ENCODE results near the gene TUBA4A. TPM values are rescaled to one million over a fixed set of nuclear protein-coding genes. Genes with fewer than 3 reads are reported as not detected.
"Not testable (repeated sequence)": the region's sequence is repeated elsewhere in the genome, so short reads cannot be mapped to it uniquely, and the experiment has no call there.

TUBA4A gene
- total RNA-seq, 2 donors from 2014 or later, result 43.5 to 51.2 TPM

DNA sequence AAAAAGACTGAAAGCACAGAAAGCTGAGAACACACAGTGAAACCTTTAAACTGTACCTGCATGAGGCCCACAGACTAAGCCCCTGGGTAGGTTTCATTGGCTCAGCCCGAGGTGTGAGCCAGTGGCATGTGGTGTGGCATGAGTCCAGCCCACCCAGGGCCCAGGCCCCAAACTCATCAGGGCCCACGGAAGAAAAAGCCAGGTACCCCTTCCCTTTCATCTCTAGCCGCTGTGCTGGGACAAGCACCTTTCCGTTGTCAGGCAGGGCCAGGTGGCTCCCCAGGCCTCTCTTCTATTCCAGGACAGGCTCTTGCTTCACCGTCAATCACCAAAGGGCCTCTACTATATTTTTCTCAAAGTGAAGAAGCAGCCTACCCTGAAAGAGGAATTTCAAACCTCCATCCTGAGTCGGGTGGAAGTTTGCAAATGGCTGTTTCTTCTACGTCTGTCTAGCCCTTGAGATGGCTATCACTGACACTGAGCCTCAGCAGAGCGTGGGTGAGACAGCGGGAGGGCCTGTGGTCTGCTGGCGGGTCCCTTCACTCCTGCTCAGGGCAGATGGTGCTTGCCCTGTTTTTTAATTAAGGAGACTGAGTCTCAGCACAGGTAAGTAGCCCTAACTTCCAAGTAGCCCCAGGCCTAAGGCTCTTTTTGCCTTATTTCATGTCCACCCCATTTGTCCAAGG is 34.0 kb upstream of the TUBA4A start:
- intact Hi-C loops (cut with DNase I), result no loop called here
- WGBS, result 74% methylated on average over 10 of the region's 10 CpGs

DNA sequence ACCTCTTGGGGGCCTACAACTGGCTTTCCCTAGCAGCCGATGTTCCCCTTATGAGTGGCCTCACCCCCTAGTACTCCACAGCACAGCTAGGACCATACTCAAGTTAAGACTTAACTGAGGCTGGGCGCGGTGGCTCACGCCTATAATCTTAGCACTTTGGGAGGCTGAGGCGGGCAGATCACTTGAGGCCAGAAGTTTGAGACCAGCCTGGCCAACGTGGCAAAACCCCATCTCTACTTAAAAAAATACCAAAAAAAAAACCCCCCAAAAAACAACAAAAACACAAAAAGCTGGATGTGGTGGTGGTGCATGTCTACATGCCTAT is 33.4 kb upstream of the TUBA4A start:
- WGBS, result 87% methylated on average over 6 of the region's 6 CpGs
- intact Hi-C loops (cut with DNase I); H3K27ac ChIP-seq; DNase-seq (ENCODE audit: low spot score); H3K27me3 ChIP-seq (replicated peaks; ENCODE audit: insufficient read depth); H3K4me1 ChIP-seq (replicated peaks); H3K9me3 ChIP-seq; H3K4me3 ChIP-seq: not testable (repeated sequence)
- peaks cover 0 to 16% of the 10 kb centered on the region in 2 donors for H3K36me3 ChIP-seq

More for the DNA sequence above, 34.0 kb upstream of the TUBA4A start:
- Histone ChIP-seq H3K9me3 (no peaks in the 10 kb centered on the region), H3K27ac (no peak overlapping the region), H3K4me1 (replicated peaks) (peaks cover 9% of the 10 kb centered on the region), H3K27me3 (replicated peaks; ENCODE audit: insufficient read depth) (no peaks in the 10 kb centered on the region), H3K4me3 (no peak overlapping the region), H3K36me3 (peaks cover 0 to 11% of the 10 kb centered on the region in 2 donors)
- TF ChIP-seq POLR2A (IDR thresholded peaks at IDR 0.05), result no peak
- TF ChIP-seq POLR2AphosphoS5 (IDR thresholded peaks at IDR 0.05), result no peak
- TF ChIP-seq, protein P1, sequence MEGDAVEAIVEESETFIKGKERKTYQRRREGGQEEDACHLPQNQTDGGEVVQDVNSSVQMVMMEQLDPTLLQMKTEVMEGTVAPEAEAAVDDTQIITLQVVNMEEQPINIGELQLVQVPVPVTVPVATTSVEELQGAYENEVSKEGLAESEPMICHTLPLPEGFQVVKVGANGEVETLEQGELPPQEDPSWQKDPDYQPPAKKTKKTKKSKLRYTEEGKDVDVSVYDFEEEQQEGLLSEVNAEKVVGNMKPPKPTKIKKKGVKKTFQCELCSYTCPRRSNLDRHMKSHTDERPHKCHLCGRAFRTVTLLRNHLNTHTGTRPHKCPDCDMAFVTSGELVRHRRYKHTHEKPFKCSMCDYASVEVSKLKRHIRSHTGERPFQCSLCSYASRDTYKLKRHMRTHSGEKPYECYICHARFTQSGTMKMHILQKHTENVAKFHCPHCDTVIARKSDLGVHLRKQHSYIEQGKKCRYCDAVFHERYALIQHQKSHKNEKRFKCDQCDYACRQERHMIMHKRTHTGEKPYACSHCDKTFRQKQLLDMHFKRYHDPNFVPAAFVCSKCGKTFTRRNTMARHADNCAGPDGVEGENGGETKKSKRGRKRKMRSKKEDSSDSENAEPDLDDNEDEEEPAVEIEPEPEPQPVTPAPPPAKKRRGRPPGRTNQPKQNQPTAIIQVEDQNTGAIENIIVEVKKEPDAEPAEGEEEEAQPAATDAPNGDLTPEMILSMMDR (IDR thresholded peaks at IDR 0.05), result no peak
- DNase-seq (ENCODE audit: low spot score), result no peak

DNA sequence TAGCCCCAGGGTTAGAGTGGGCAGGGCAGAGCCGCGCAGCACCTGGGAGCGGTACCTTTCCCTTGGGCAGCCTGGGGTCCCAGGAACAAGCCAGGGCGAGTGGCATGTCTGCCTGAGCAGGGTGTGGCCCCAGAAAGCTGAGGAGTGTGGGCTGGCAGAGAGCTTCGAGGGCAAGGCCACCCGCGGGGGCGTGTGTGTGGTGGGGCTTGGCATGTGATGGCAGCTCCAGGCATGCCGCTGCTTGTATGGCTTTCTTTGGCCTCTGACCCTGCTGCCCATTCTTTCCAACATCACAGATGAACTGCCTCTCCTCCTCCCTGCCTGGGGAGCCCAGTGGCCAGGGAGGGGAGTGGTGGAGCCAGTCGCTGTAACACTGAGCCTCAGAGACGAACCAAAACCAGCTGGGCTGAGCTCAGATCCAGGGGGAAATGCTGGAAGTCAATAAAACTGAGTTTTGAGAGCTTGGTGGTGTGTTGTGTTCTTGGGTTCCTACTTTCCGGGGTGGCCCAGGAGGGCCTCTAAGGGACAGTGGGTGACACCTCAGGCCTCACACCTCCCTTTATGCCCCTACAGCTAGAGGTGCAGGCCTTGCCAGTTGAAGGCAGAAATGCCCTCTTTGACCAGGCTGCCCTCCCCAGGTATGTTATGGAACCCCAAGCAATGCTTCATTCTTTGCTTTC is 32.9 kb upstream of the TUBA4A start:
- 50% methylated on average over 12 of the region's 12 CpGs for WGBS
- Histone ChIP-seq H3K4me3 (no peak overlapping the region), H3K27ac (no peak overlapping the region), H3K36me3 (peaks cover 0 to 16% of the 10 kb centered on the region in 2 donors), H3K4me1 (replicated peaks) (peaks cover 9% of the 10 kb centered on the region), H3K27me3 (replicated peaks; ENCODE audit: insufficient read depth) (no peaks in the 10 kb centered on the region), H3K9me3 (no peaks in the 10 kb centered on the region)
- intact Hi-C loops (cut with DNase I), result no loop called here
- DNase-seq (ENCODE audit: low spot score), result no peak
- TF ChIP-seq POLR2AphosphoS5 (IDR thresholded peaks at IDR 0.05) (no peak), POLR2A (IDR thresholded peaks at IDR 0.05) (no peak)
- TF ChIP-seq, protein P1 (IDR thresholded peaks at IDR 0.05), result no peak

DNA sequence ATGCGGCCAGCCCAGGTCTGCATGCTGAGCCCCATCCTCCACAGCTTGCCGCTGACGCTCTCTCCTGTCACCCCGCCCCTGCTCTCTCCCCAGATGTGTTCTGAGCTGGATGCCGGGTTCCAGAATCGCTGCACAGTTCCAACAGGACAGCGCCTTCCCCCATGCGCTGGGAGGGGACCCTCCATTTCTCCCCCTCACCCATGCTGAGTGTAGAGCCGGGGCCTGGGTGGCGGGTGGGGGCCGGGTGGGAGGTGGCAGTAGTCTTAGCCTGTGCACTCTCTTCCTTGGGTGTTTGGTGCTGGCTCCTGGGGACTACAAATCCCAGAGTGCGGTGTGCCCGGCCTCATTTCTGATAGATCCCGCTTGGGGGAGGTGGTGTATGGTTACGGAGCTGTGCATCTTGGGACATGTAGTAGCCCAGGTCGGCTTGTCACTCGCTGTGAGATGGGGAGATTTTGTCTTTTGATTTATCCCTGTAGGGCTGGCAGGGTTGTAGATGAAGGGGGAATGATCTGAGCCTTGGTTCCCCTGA is 32.2 kb upstream of the TUBA4A start:
- intact Hi-C loops (cut with DNase I), result no loop called here
- H3K36me3 ChIP-seq, result peaks cover 0 to 16% of the 10 kb centered on the region in 2 donors
- TF ChIP-seq POLR2A (IDR thresholded peaks at IDR 0.05) (no peak), POLR2AphosphoS5 (IDR thresholded peaks at IDR 0.05) (peak; percentile 45)
- TF ChIP-seq, protein P1 (IDR thresholded peaks at IDR 0.05), result no peak
- peak; percentile 66 for DNase-seq (ENCODE audit: low spot score)
- H3K27me3 ChIP-seq (replicated peaks; ENCODE audit: insufficient read depth), result no peaks in the 10 kb centered on the region
- no peak overlapping the region for H3K4me3 ChIP-seq
- peaks cover 9% of the 10 kb centered on the region for H3K4me1 ChIP-seq (replicated peaks)
- no peaks in the 10 kb centered on the region for H3K9me3 ChIP-seq
- no peak overlapping the region for H3K27ac ChIP-seq
- WGBS, result 54% methylated on average over 17 of the region's 17 CpGs

DNA sequence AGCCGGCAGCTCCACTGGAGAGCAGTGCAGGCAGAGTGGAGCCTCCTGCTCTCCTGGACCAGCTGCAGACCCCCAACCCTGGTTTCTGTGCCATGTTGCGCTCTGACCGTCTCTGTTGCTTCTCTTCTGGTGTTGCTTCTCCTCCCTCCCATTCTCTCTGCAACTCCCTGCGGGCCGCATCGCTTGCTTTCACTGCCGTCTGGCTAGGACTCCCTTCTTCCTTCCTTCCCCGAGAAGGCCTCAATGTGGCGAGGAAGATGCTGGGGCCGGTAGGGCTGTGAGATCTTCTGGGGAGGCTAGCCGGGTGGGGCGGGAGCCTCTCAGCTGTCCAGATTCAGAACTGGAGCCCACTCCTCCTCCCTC is 31.6 kb upstream of the TUBA4A start:
- intact Hi-C loops (cut with DNase I), result no loop called here
- H3K4me3 ChIP-seq, result no peak overlapping the region
- H3K9me3 ChIP-seq, result no peaks in the 10 kb centered on the region
- H3K27ac ChIP-seq, result no peak overlapping the region
- TF ChIP-seq POLR2AphosphoS5 (IDR thresholded peaks at IDR 0.05) (no peak), POLR2A (IDR thresholded peaks at IDR 0.05) (no peak)
- TF ChIP-seq, protein P1 (IDR thresholded peaks at IDR 0.05), result no peak
- peaks cover 0 to 16% of the 10 kb centered on the region in 2 donors for H3K36me3 ChIP-seq
- no peaks in the 10 kb centered on the region for H3K27me3 ChIP-seq (replicated peaks; ENCODE audit: insufficient read depth)
- DNase-seq (ENCODE audit: low spot score), result no peak
- peaks cover 11% of the 10 kb centered on the region for H3K4me1 ChIP-seq (replicated peaks)
- 79% methylated on average over 12 of the region's 12 CpGs for WGBS
